Right lobe of liver (tissue), 4 donors: ENCODE results near the gene FAM151A.

Source experiments
- CTCF ChIP-seq, 4 donors: fragments of 200-600 bp in 3 of 4; fragments of 450-650 bp in 1 of 4; IDR thresholded peaks; one replicate each; pipeline versions ENCODE4 v1.5.1 to v1.8.0; 2016 to 2022; ENCODE audit warnings: antibody characterized with exemption in 4 of 4, mild to moderate bottlenecking in 2 of 4
- POLR2A ChIP-seq: fragments of 450-650 bp; IDR thresholded peaks from one replicate; pipeline ENCODE4 v1.6.1; 2017; ENCODE audit warnings: antibody characterized with exemption, mild to moderate bottlenecking
- donor health status: DM: no; HTN: no; CAD: no.
- donor health status: DM: no; HTN: no; CAD: no.
- donor health status: DM: no; HTN: yes; CAD: no.

- no peak for TF ChIP-seq CTCF (IDR thresholded peaks at IDR 0.05)
- TF ChIP-seq POLR2A, result no peak
Observed at GRCh38 chr1:54583307-54583686, 40.0 kb downstream of the FAM151A start.
